Sigmoid colon (tissue), 7 donors: Measurements from ENCODE around the gene EHMT1. TPM values are rescaled to one million over a fixed set of nuclear protein-coding genes. Genes with fewer than 3 reads are reported as not detected.

Source experiments
- DNase-seq: peaks from one replicate; pipeline ENCODE4 v3.0.0-alpha.2; 2019
- H3K27ac ChIP-seq, 4 donors: fragments of 200-600 bp; sonication (generic); one replicate each; pipeline ENCODE4 v1.5.1; 2016 to 2019; ENCODE audit warnings: mild to moderate bottlenecking in 1 of 4
- H3K27me3 ChIP-seq, 3 donors: fragments of 200-600 bp; sonication (generic); one replicate each; pipeline ENCODE4 v1.5.1; 2019; ENCODE audit warnings: mild to moderate bottlenecking in 1 of 3
- H3K36me3 ChIP-seq, 4 donors: fragments of 200-600 bp; sonication (generic); one replicate each; pipeline ENCODE4 v1.5.1; 2016 to 2019
- H3K4me1 ChIP-seq, 4 donors: fragments of 200-600 bp; sonication (generic); one replicate each; pipeline ENCODE4 v1.5.1; 2017 to 2019
- H3K4me3 ChIP-seq, 4 donors: fragments of 200-600 bp; sonication (generic); one replicate each; pipeline ENCODE4 v1.5.1; 2017 to 2019; ENCODE audit warnings: mild to moderate bottlenecking in 2 of 4, moderate library complexity in 1 of 4
- H3K9me3 ChIP-seq, 4 donors: fragments of 200-600 bp in 3 of 4; sonication (generic) in 3 of 4; one replicate each; pipeline versions ENCODE4 v1.5.1 to v1.6.1; 2013 to 2019
- CTCF ChIP-seq, 4 experiments: fragments of 450-650 bp in 3 of 4; fragments of 200-600 bp in 1 of 4; IDR thresholded peaks; one replicate each; pipeline ENCODE4 v1.5.1; 2016 to 2019; ENCODE audit warnings: antibody characterized with exemption in 4 of 4, mild to moderate bottlenecking in 3 of 4, moderate library complexity in 2 of 4
- EP300 ChIP-seq, 4 donors: sonication (generic); formaldehyde crosslinking; IDR thresholded peaks; one replicate each; pipeline ENCODE4 v1.6.1; 2017; ENCODE audit warnings: antibody characterized with exemption in 4 of 4
- POLR2A ChIP-seq, 2 donors: fragments of 450-650 bp; IDR thresholded peaks; one replicate each; pipeline ENCODE4 v1.6.1; 2016; ENCODE audit warnings: antibody characterized with exemption in 2 of 2, mild to moderate bottlenecking in 2 of 2, moderate library complexity in 2 of 2
- POLR2AphosphoS5 ChIP-seq, 4 donors: sonication (generic); formaldehyde crosslinking; IDR thresholded peaks; one replicate each; pipeline ENCODE4 v1.6.1; 2017; ENCODE audit warnings: antibody characterized with exemption in 4 of 4
- WGBS, 2 donors: extraction: QIAGEN DNeasy Blood & Tissue Kit; methylation state at CpG; one replicate each; pipeline ENCODE4 v1.1.7; 2013; 5-methylcytosine and 5-hydroxymethylcytosine counted together
- intact Hi-C: fragments of 100-400 bp; cut with DNase I; formaldehyde crosslinking; loops from one replicate; pipeline ENCODE4 v1.15.1; 2023
- polyA plus RNA-seq, 3 donors: library from polyadenylated mRNA; stranded (reverse); fragments of 200-250 nt; gene quantifications; one replicate each; pipeline ENCODE4 v1.2.3, GENCODE V29; 2013
- total RNA-seq, 4 donors: library from RNA; depleted of rRNA; stranded (reverse); fragments of >200 nt; gene quantifications; one replicate each; pipeline ENCODE4 v1.1.0, GENCODE V29; 2016
- donor health status: healthy with polysubstance abuse.
- donor health status: Bipolar disorder and iron deficiency.
- donor health status: healthy.

EHMT1 gene
- total and polyA plus RNA-seq, 7 donors, result 19.2 to 91.4 (median 60.4) TPM

- H3K9me3 ChIP-seq, result peaks cover 0 to 4% (median 0%) of the 10 kb centered on the region in 4 donors
- no peak overlapping the region for H3K4me3 ChIP-seq
- 97% methylated on average over 10 of the region's 10 CpGs for WGBS, 2 donors
- peaks cover 8 to 78% (median 42%) of the 10 kb centered on the region in 4 donors for H3K36me3 ChIP-seq
- TF ChIP-seq POLR2AphosphoS5 (IDR thresholded peaks at IDR 0.05) (no peak), POLR2A (IDR thresholded peaks at IDR 0.05) (no peak), EP300 (IDR thresholded peaks at IDR 0.05) (no peak), CTCF (IDR thresholded peaks at IDR 0.05) (no peak)
- H3K27me3 ChIP-seq, result no peaks in the 10 kb centered on the region
- H3K4me1 ChIP-seq, result no peaks in the 10 kb centered on the region
- no peak for DNase-seq
- no peak overlapping the region for H3K27ac ChIP-seq
- intact Hi-C loops, result no loop called here
Measured at GRCh38 chr9:137823986-137824771, 205.4 kb downstream of the EHMT1 start.

GRCh38 chr9:137825324-137825989 lies 206.7 kb downstream of the EHMT1 start:
- intact Hi-C loops, result no loop called here
- Histone ChIP-seq H3K27ac (no peak overlapping the region), H3K36me3 (peaks cover 4 to 79% (median 38%) of the 10 kb centered on the region in 4 donors), H3K9me3 (peaks cover 0 to 4% (median 0%) of the 10 kb centered on the region in 4 donors), H3K4me3 (no peak overlapping the region), H3K27me3 (no peaks in the 10 kb centered on the region), H3K4me1 (no peaks in the 10 kb centered on the region)
- TF ChIP-seq POLR2A (IDR thresholded peaks at IDR 0.05) (no peak), EP300 (IDR thresholded peaks at IDR 0.05) (no peak), POLR2AphosphoS5 (IDR thresholded peaks at IDR 0.05) (no peak), CTCF (IDR thresholded peaks at IDR 0.05) (no peak)
- 79 to 89% methylated on average over 13 of the region's 13 CpGs for WGBS, 2 donors
- no peak for DNase-seq

- Histone ChIP-seq H3K9me3 (no peaks in the 10 kb centered on the region), H3K4me3 (no peak overlapping the region), H3K36me3 (peaks cover 4 to 69% (median 30%) of the 10 kb centered on the region in 4 donors), H3K27me3 (no peaks in the 10 kb centered on the region), H3K27ac (no peak overlapping the region), H3K4me1 (no peaks in the 10 kb centered on the region)
- TF ChIP-seq POLR2A (IDR thresholded peaks at IDR 0.05), result no peak
- no peak for TF ChIP-seq EP300 (IDR thresholded peaks at IDR 0.05)
- no peak for TF ChIP-seq POLR2AphosphoS5 (IDR thresholded peaks at IDR 0.05)
- TF ChIP-seq CTCF (IDR thresholded peaks at IDR 0.05), result no peak
- intact Hi-C loops, result no loop called here
- 97 to 98% methylated on average over 20 of the region's 20 CpGs for WGBS, 2 donors
- DNase-seq, result no peak
Measured at GRCh38 chr9:137827908-137828526, 209.2 kb downstream of the EHMT1 start.

GRCh38 chr9:137828527-137829259 lies 209.9 kb downstream of the EHMT1 start:
- TF ChIP-seq CTCF (IDR thresholded peaks at IDR 0.05), result no peak
- TF ChIP-seq POLR2AphosphoS5 (IDR thresholded peaks at IDR 0.05), result no peak
- no peak for TF ChIP-seq EP300 (IDR thresholded peaks at IDR 0.05)
- TF ChIP-seq POLR2A (IDR thresholded peaks at IDR 0.05), result no peak
- Histone ChIP-seq H3K27me3 (no peaks in the 10 kb centered on the region), H3K36me3 (peaks cover 4 to 74% (median 37%) of the 10 kb centered on the region in 4 donors), H3K4me1 (no peaks in the 10 kb centered on the region), H3K4me3 (no peak overlapping the region), H3K9me3 (no peaks in the 10 kb centered on the region), H3K27ac (no peak overlapping the region)
- 88 to 90% methylated on average over 21 of the region's 21 CpGs for WGBS, 2 donors
- no peak for DNase-seq
- intact Hi-C loops, result no loop called here
